DOHH2 (cell line): Measurements from ENCODE around the gene ZNRF3.
"Not testable (repeated sequence)": the region's sequence is repeated elsewhere in the genome, so short reads cannot be mapped to it uniquely, and the experiment has no call there.

ENCODE experiments used
- CTCF ChIP-seq: fragments of 200-600 bp; sonication (generic); IDR thresholded peaks from one replicate; pipeline ENCODE4 v1.5.1; 2014; ENCODE audit warnings: antibody characterized with exemption, mild to moderate bottlenecking, low read depth, low read length; ENCODE audit not compliant: poor library complexity, severe bottlenecking
- EZH2phosphoT487 ChIP-seq: fragments of 200-600 bp; sonication (generic); IDR thresholded peaks from 2 replicates; pipeline ENCODE4 v1.6.1; 2017; ENCODE audit warnings: borderline replicate concordance, mild to moderate bottlenecking, antibody characterized with exemption, low read length, moderate library complexity, mixed read lengths

- TF ChIP-seq CTCF, EZH2phosphoT487: not testable (repeated sequence)
Observed at GRCh38 chr22:28886679-28887078, 3.3 kb downstream of the ZNRF3 start.
